Fibroblast of villous mesenchyme (primary cell): ENCODE results near the gene WDR70. TPM values are rescaled to one million over a fixed set of nuclear protein-coding genes. Genes with fewer than 3 reads are reported as not detected.

Source experiments
- DNase-seq: peaks from one replicate; pipeline ENCODE4 v3.0.0-alpha.2; 2010; ENCODE audit warnings: low read depth
- H3K4me3 ChIP-seq: 2 replicates; pipeline ENCODE4 v1.5.1; 2011; ENCODE audit warnings: low read depth, mild to moderate bottlenecking, low read length
- total RNA-seq: library from RNA; depleted of rRNA; stranded (reverse); fragments of >200 nt; gene quantifications from 2 replicates; pipeline ENCODE4 v1.2.3, GENCODE V29; 2012
- TF ChIP-seq, protein P1 (sequence below): IDR thresholded peaks from 2 replicates; pipeline ENCODE4 v1.5.1; 2012; ENCODE audit warnings: low read depth, mild to moderate bottlenecking, low read length; ENCODE audit not compliant: insufficient read depth

Gene WDR70
- total RNA-seq, 1 donor, result 29.4 TPM

DNA sequence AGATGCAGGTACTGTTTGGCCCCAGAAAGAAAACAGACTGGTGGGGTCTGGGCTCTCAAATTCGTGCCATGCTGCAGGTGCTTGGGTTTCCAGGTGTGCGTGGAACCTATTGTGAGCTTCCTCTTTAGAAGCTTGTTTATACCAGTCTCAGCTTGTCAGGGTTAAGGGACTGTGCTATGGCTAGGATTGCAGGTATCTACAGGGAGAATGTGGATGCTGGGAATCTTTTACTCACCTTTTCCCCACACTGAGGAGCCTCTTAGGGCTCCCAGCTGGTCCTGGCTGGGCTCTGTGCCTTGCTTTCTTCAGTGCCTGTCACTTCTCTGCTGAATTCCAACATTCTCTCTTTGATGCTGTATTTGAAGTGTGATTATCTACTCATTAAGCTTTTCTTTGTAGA, 111.8 kb downstream of the WDR70 start:
- TF ChIP-seq, protein P1, sequence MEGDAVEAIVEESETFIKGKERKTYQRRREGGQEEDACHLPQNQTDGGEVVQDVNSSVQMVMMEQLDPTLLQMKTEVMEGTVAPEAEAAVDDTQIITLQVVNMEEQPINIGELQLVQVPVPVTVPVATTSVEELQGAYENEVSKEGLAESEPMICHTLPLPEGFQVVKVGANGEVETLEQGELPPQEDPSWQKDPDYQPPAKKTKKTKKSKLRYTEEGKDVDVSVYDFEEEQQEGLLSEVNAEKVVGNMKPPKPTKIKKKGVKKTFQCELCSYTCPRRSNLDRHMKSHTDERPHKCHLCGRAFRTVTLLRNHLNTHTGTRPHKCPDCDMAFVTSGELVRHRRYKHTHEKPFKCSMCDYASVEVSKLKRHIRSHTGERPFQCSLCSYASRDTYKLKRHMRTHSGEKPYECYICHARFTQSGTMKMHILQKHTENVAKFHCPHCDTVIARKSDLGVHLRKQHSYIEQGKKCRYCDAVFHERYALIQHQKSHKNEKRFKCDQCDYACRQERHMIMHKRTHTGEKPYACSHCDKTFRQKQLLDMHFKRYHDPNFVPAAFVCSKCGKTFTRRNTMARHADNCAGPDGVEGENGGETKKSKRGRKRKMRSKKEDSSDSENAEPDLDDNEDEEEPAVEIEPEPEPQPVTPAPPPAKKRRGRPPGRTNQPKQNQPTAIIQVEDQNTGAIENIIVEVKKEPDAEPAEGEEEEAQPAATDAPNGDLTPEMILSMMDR, result no peak
- DNase-seq, result no peak
- H3K4me3 ChIP-seq, result no peak overlapping the region

DNA sequence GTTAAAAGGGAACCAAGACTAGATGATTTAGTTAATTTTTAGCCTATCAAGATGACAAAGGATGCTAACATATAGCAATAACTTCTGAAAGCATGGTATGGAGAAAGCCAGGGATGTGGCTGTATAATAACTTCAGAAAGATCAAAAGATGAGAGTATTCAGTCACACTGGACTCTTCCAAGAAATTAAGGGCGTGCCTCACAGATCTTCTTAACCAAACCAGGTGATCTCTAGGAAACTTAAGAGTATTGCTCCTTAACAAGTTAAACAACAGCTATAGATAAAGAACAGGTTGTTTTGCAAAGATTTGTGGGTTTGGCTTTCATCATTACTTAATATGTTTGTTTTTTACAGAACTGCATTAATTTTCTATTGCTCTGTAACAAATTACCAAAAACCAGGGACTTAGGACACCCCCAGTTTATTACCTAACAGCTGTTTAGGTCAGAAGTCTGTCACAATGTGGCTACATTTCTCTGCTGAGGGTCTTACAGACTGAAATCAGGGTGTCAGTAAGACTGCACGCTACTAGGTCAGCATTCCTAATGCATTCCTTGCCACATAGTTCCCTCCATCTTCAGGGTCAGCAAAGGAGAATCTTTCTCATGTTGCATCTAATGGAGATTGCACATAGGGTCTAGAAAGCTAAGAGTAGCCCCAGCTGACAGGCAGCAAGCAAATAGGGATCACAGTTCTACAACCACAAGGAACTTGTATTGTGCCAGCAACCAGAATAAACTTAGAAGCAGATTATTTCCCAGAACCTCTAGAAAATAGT, 113.8 kb downstream of the WDR70 start:
- DNase-seq, result no peak
- no peak overlapping the region for H3K4me3 ChIP-seq
- TF ChIP-seq, protein P1, result no peak

DNA sequence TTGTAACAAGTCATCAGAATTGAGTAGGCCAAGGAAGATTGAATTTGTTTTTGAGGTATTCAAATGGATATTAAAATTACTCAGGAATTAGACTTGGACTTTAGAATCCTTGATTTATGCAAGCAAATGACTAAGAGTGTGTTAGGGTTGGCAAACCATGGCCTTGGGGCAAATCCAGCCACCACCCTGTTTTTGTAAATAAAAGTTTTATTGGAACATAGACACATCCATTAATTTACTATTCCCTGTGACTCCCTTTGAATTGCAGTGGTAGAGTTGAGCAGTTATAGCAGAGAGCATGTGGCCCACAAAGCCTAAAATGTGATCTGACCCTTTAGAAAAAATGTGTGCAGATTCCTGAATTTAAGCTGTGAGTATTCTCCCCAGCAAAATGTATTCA, 115.6 kb downstream of the WDR70 start:
- no peak overlapping the region for H3K4me3 ChIP-seq
- peak; percentile 28 for DNase-seq
- TF ChIP-seq, protein P1, result no peak

DNA sequence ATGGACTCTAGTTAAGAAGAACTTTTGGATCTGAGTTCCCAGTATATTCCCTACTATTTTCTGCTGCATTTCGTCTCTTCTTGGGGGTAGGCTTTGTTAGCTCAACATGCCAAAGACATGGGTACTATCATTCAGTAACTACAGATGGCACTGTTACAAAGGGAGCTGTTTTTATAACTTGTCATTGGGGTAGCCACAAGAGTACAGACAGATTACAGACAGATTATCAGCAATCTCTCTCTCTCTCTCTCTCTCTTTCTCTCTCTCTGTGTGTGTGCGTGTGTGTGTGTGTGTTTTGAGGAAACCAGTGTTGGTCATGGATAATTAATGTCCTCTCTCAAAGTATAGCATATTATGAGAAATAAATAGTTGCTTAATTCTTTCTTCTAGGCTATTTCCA, 116.1 kb downstream of the WDR70 start:
- TF ChIP-seq, protein P1, result peak; percentile 41
- DNase-seq, result peak; percentile 49
- no peak overlapping the region for H3K4me3 ChIP-seq

DNA sequence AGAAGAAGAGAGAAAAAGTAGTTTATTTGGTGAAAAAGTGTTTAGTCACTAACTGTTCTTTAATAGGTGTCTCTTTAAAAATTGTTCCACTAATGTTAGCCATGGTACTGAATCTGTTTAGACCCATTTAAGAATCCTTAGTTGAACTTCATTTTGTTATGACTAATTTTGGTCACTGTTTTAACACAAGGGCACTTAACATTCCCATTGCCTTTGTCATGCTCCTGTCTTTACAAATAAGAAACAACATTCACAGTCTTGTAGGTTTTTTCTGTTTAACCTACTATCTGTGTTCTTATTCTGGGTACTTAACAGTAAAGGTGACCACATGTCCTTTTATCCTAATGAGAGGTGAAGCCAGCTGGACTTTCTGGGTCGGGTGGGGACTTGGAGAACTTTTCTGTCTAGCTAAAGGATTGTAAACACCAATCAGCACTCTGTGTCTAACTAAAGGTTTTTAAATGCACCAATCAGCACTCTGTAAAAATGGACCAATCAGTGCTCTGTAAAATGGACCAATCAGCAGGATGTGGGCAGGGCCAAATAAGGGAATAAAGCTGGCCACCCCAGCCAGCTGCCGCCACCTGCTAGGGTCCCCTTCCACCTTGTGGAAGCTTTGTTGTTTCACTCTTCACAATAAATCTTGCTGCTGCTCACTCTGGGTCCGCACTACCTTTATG, 116.7 kb downstream of the WDR70 start:
- TF ChIP-seq, protein P1, result no peak
- peak; percentile 83 for DNase-seq
- H3K4me3 ChIP-seq, result no peak overlapping the region

DNA sequence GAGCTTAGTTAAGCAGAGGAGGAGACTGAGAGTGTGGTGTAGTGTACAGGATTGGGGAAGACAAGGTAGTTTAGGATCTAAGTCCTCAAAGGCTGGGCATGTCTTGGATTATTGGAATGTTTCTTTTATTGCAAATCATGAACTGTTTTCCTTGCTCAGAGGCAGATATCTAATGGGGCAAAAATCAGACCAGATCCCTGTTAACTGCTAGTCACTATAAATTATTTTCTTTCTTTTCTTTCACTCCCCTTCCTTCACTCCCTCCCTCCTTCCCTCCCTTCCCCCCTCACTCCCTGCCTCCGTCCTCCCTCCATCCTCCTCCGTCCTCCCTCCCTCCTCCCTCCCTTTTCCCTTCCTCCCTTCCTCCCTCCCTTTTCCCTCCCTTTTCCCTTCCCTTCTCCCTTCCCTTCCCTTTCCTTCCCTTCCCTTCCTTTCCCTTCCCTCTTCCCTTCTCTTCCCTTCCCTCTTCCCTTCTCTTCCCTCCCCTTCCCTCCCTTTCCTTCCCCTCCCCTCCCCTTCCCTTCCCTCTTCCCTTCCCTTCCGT, 117.9 kb downstream of the WDR70 start:
- H3K4me3 ChIP-seq, result no peak overlapping the region
- no peak for DNase-seq
- TF ChIP-seq, protein P1, result no peak
